ENCODE data around the gene EGFR.

The EGFR gene

GRCh38 chr7:55072251-55072650 lies 53.4 kb downstream of the EGFR start:
- no peak for TF ChIP-seq TAF1 (IDR thresholded peaks at IDR 0.05; ENCODE audit: borderline replicate concordance, insufficient read depth, low read length)
- no peak for TF ChIP-seq SIN3A (IDR thresholded peaks at IDR 0.05; ENCODE audit: borderline replicate concordance, insufficient read depth, low read length)
- TF ChIP-seq FOXP2 (optimal IDR thresholded peaks at IDR 0.05; ENCODE audit: borderline replicate concordance, extremely low read depth, extremely low read length, insufficient read depth), result no peak
- TF ChIP-seq REST (IDR thresholded peaks at IDR 0.05; ENCODE audit: insufficient read depth in 1 of 2, low read depth in 2 of 2, low read length in 2 of 2), result no peak
- no peak for TF ChIP-seq POLR2AphosphoS5 (IDR thresholded peaks at IDR 0.05; ENCODE audit: low read depth, low read length)

- TF ChIP-seq POLR2AphosphoS5 (IDR thresholded peaks at IDR 0.05; ENCODE audit: low read depth, low read length) (no peak), TAF1 (IDR thresholded peaks at IDR 0.05; ENCODE audit: borderline replicate concordance, insufficient read depth, low read length) (no peak), FOXP2 (optimal IDR thresholded peaks at IDR 0.05; ENCODE audit: borderline replicate concordance, extremely low read depth, extremely low read length, insufficient read depth) (no peak), REST (IDR thresholded peaks at IDR 0.05; ENCODE audit: insufficient read depth in 1 of 2, low read depth in 2 of 2, low read length in 2 of 2) (no peak), SIN3A (IDR thresholded peaks at IDR 0.05; ENCODE audit: borderline replicate concordance, insufficient read depth, low read length) (no peak)
Measured at GRCh38 chr7:55073051-55073511, 54.3 kb downstream of the EGFR start.

GRCh38 chr7:55073976-55074528 lies 55.2 kb downstream of the EGFR start:
- no peak for TF ChIP-seq POLR2AphosphoS5 (IDR thresholded peaks at IDR 0.05; ENCODE audit: low read depth, low read length)
- TF ChIP-seq SIN3A (IDR thresholded peaks at IDR 0.05; ENCODE audit: borderline replicate concordance, insufficient read depth, low read length), result no peak

- TF ChIP-seq POLR2AphosphoS5 (IDR thresholded peaks at IDR 0.05; ENCODE audit: low read depth, low read length), result no peak
- no peak for TF ChIP-seq FOXP2 (optimal IDR thresholded peaks at IDR 0.05; ENCODE audit: borderline replicate concordance, extremely low read depth, extremely low read length, insufficient read depth)
- TF ChIP-seq SIN3A (IDR thresholded peaks at IDR 0.05; ENCODE audit: borderline replicate concordance, insufficient read depth, low read length), result no peak
Measured at GRCh38 chr7:55075464-55076021, 56.7 kb downstream of the EGFR start.

GRCh38 chr7:55077561-55078410 lies 59.0 kb downstream of the EGFR start:
- no peak for TF ChIP-seq TAF1 (IDR thresholded peaks at IDR 0.05; ENCODE audit: borderline replicate concordance, insufficient read depth, low read length)
- TF ChIP-seq SIN3A (IDR thresholded peaks at IDR 0.05; ENCODE audit: borderline replicate concordance, insufficient read depth, low read length), result no peak
- TF ChIP-seq POLR2AphosphoS5 (IDR thresholded peaks at IDR 0.05; ENCODE audit: low read depth, low read length), result no peak
- TF ChIP-seq FOXP2 (optimal IDR thresholded peaks at IDR 0.05; ENCODE audit: borderline replicate concordance, extremely low read depth, extremely low read length, insufficient read depth), result no peak
- TF ChIP-seq REST (IDR thresholded peaks at IDR 0.05; ENCODE audit: insufficient read depth in 1 of 2, low read depth in 2 of 2, low read length in 2 of 2), result no peak

All from PFSK-1 (cell line).